Stimulated activated CD4-positive, alpha-beta T cell treated with anti-CD3 and anti-CD28 coated beads, Interleukin-12 subunit alpha, Interleukin-12 subunit beta, amount 100 ng/mL, for 4 hours (primary cell): ENCODE data around the gene PINLYP.
A peak's percentile ranks its signal among the peaks of the same experiment; 100 is the strongest.

Experiments
- DNase-seq: peaks from one replicate; pipeline ENCODE4 v3.0.0-alpha.2; 2020

The PINLYP gene

GRCh38 chr19:43551399-43552197 is 24.0 kb upstream of the PINLYP start:
- DNase-seq: no peak

DNA sequence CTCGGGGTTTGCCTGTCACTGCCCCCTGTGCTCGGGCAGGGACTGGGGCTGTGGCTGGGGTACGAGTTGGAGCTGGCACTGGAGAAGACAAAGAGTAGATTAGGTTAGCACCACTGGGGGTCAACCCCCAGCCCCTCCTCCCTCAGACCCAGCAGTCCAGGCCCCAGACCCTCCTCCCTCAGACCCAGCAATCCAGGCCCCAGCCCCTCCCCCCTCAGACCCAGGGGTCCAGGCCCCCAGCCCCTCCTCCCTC is 23.5 kb upstream of the PINLYP start:
- no peak for DNase-seq

GRCh38 chr19:43552616-43553015 is 23.0 kb upstream of the PINLYP start:
- no peak for DNase-seq

- no peak for DNase-seq
These were observed 21.9 kb upstream of the PINLYP start for GRCh38 chr19:43553656-43554055.

DNA sequence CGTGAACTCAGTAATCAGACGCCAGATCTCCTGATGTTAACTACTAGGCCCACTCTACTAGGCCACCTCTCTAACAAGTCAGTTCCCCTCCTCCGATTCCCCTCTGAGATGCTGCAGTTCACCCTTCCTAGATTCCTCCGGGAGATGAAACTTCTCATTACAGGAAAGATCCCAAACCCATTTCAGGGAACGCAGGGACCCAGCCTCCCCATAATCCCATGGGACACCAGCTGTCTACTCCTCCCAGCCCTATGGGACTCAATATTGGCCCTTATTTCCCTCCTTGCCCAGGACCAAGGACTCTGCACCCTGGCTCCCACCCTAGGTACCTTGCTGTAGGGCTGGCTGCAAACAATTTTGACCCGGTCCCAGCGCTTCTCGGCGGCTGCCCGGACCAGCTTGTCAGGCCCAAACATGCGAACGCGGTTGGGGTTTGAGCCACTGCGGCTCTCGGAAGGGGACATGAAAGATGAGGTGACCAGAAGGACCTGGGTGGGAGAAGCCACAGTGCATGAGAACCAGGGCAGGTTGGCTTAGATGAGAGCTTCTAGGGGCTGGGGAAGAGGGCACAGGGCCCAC is 21.2 kb upstream of the PINLYP start:
- no peak for DNase-seq

GRCh38 chr19:43555185-43555770 is 20.3 kb upstream of the PINLYP start:
- DNase-seq: peak; percentile 78

DNA sequence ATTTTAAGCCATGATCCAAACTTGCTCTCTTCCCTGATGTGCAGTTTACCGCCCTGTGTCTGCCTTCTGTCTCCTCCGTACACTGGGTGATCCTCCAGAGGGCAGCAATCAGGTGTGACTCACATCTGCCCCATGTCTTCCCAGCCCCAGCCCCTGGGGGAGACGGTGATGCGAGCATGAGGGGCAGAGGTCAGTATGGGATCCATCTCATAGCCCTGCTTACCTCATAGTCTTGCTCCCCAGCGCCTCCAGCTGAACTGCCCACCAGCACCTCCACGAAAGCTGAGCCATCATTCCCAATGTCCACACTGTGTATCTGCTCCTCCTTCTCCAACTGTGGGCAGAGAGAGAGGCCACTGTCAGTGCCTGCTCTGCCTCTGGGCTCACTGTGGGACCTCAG is 14.9 kb upstream of the PINLYP start:
- no peak for DNase-seq

DNA sequence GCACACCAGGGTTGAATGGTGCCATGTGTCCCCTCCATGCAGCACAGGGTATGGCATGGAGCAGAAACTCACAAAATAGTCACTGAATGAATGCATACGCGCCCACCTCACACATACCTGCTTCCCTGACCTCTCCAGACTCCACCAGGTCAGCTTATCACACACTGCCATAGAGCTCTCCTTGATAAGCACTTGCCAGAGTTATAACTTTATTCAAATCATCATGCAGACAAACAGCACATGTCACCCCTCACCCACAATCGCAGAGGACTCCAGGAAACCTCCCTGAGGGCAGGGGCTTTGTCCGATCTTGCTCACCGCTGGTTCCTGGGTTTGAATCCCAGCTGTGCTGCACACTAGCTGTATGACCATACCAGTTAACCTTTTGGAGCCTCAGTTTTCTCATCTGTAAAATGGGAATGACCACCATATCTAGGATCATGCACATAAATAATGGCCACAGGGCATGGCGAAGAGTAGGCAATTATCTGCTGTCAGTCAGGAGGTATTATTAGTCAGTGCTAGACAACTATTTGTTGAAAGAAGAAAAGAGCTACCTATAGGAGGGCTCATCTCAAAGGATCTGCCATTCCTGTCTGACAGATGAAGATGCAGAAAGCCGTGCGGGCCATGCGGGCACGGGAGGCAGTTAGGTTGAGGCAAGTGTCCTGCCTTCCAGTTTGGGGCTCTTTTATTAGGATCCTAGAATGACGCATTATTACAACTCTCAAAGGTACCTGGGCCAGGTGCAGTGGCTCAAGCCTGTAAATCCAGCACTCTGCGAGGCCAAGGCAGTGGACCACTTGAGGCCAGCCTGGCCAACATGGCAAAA is 14.2 kb upstream of the PINLYP start:
- no peak for DNase-seq

GRCh38 chr19:43562226-43562697 is 13.3 kb upstream of the PINLYP start:
- DNase-seq: no peak

DNA sequence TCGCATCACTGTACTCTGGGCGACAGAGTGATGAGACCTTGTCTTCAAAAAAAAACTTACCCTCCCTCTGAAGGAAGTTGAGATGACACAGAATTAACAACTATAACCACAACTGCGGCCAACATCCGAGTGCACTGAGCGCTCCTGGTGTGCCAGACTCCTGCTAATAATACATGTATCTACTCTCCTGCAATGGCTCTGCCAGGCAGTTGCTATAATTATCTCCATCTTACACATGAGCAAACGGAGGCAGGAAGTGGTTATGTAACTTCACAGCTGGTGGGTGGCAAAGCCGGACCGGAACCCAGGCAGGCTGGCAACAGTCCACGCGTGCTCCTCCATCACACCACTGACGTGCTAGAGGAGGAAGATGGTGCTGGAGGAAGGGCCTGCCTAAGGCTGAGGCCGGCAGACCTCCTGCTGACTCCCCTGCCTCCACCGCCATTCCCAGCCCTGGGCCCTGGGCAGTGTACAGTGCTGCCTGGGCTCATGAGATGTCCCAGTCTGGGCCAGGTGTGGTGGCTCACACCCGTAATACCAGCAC is 12.8 kb upstream of the PINLYP start:
- DNase-seq: peak; percentile 50

- no peak for DNase-seq
These were observed 11.7 kb upstream of the PINLYP start for GRCh38 chr19:43563816-43564457.

GRCh38 chr19:43564800-43565199 is 10.8 kb upstream of the PINLYP start:
- no peak for DNase-seq

DNA sequence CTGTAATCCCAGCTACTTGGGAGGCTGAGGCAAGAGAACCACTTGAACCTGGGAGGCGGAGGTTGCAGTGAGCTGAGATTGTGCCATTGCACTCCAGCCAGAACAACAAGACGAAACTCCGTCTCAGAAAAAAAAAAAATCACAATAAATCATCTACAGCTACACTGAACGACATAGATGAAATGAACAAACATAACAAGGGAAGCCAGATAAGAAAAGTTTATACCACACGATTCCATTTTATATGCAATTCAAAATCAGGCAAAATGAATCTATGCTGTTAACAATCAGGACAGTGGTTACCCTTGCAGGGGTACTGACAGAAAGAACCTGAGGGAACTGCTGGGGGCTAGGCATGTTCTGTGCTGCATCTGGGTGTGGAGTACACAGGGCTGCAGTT is 5.9 kb upstream of the PINLYP start:
- no peak for DNase-seq

GRCh38 chr19:43570174-43570791 is 5.3 kb upstream of the PINLYP start:
- DNase-seq: no peak

GRCh38 chr19:43572171-43572588 is 3.4 kb upstream of the PINLYP start:
- no peak for DNase-seq

GRCh38 chr19:43574424-43575155 is 1.0 kb upstream of the PINLYP start:
- DNase-seq: no peak

- no peak for DNase-seq
These were observed 616 bp downstream of the PINLYP start for GRCh38 chr19:43575955-43576878.

- no peak for DNase-seq
These were observed 3.2 kb downstream of the PINLYP start for GRCh38 chr19:43578787-43579186.

DNA sequence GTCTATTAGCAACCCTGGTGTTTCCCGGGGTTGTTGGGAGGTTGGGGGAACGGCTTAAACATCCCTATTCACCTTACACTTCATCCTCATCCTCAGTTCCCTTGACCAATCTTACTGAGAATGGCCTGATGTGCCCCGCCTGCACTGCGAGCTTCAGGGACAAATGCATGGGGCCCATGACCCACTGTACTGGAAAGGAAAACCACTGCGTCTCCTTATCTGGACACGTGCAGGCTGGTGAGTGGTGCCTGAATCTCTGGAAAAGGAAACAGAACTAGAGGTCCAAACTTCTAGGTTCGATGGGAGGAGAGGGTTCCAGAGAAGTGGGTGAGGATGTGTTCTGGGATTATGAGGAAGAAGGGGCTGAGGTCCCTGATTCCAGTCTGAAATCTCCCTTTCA is 5.9 kb downstream of the PINLYP start:
- DNase-seq: no peak

DNA sequence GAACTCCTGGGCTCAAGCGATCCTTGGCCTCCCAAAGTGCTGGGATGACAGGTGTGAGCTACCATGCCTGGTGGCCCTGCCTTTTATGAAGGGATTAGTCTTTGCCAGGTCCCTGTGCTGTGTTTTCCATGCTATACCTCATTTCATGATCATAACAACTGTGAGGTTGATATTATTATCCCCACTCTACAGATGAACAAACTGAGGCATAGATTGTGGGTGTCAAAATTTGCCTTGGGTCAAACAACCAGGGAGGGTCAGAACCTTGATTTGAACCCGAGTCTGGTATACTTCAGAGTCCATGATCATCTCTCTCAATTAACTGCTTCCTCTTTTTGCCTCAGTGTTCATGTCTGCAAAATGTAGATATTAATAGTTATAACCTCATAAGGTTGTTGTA is 6.9 kb downstream of the PINLYP start:
- no peak for DNase-seq
